ENCODE data around the gene ABCF2.
A peak's percentile ranks its signal among the peaks of the same experiment; 100 is the strongest.

ABCF2 gene

DNA sequence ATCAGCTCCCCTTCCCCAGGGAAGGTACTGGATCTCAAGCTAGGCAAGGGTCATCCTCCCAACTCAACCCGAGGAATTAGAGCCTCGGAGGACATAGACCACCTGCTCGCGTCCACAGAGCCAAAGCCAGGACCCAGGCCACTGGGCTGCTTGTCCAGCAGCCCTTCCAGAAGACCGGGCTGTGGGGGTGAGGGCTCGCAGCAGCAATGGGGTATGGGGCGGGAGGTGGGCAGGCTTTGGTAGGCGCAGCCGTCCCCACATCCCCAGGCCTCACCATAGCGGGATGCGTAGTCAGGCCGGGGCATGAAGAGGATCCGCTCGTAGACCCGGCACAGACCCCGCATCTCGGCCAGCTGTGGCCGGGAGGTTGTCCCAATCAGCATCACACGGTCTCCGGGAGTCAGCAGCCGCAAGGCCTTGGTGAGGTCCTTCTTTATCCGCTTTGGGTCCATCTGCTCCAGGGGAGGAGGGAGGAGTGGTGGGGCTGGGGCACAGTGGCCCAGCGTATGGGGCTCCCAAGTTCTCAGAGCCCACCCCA, 34.9 kb downstream of the ABCF2 start:
- DNase-seq: no peak

DNA sequence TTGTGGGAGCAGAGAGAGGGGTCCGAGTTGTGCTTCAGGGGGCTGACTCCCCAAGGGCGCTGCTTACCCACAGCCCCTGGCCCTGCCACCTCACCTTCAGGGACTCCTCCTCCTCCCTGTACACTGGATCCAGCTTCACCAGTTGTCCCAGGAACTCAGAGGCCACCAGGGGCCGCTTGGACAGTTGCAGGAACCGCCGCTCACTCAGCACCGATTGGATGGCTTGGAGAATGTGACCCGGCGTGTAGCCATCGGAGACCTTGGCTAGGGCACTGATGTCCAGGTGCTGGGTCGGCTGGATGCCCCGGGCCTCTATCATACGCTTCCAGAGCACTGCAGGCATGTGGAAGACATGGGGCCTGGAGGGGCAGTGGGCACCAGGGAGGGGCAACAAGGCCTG, 35.5 kb downstream of the ABCF2 start:
- DNase-seq: no peak

DNA sequence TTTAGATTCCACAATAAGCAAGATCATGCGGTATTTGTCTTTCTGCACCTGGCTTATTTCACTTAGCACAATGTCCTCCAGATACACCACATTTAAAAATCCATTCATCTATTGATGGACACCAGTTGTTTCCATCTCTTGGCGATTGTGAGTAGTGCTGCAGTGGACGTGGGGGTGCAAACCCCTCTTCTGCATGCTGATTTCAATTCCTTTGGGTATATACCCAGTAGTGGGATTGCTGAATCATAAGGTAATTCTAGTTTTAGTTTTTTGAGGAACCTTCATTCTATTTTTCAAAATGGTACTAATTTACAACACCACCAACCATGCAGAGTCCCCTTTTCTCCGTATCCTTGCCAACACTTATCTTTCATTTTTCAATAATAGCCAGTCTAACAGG, 38.0 kb downstream of the ABCF2 start:
- DNase-seq: no peak

DNA sequence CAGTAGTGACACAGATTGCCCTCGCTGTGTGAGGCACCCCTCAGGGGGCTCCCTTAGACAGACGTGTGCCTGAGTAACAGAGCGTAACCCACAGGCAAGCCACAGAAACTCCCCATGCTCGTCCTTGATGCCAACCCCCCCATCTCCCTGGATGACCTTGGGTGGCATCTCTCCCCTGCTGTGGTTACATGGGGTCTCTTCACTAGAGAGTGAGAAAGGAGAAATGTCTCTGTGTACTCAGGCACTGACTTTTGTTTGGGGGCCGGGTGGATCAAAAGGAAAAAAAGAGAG, 38.8 kb downstream of the ABCF2 start:
- DNase-seq: no peak

DNA sequence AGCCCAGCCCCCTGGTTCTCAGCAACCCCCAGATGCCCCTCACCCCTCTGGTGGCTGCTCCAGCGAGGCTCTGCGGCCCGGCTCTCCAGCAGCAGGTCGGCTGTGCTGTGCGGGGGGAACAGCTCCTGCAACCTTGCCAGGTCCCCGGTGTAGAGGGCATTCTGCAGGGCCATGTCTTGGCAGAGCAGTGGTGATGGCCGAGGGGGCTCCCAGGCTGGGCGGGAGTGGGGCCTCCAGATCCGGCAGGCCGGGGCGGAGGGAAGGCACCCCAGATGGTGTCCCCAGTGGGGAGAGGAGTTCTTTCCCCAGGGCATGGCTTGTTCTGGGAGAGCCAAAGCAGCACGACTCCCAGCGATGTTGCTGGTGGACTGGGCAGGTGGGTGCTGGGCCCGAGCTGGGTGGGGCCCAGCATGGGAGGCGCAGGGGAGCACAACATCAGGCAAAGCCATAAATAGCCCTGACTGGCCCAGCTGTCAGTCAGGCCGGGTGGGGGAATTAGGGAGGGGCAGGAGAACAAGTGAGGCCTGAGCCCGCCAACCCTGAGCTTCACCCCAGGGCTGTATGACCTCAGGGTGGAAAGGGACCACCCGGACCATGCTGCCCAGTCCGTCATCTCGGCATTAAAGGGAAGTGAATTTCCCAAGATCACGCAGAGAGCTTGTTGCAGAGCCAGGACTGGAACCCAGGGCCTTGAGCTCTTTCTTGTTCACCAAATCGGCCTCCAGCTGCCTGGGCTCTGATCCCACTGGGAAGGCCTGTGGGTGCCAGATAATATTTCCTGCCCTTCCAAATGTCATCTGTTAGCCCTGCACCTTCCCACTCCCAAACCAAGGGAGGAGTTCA, 39.4 kb downstream of the ABCF2 start:
- no peak for DNase-seq

DNA sequence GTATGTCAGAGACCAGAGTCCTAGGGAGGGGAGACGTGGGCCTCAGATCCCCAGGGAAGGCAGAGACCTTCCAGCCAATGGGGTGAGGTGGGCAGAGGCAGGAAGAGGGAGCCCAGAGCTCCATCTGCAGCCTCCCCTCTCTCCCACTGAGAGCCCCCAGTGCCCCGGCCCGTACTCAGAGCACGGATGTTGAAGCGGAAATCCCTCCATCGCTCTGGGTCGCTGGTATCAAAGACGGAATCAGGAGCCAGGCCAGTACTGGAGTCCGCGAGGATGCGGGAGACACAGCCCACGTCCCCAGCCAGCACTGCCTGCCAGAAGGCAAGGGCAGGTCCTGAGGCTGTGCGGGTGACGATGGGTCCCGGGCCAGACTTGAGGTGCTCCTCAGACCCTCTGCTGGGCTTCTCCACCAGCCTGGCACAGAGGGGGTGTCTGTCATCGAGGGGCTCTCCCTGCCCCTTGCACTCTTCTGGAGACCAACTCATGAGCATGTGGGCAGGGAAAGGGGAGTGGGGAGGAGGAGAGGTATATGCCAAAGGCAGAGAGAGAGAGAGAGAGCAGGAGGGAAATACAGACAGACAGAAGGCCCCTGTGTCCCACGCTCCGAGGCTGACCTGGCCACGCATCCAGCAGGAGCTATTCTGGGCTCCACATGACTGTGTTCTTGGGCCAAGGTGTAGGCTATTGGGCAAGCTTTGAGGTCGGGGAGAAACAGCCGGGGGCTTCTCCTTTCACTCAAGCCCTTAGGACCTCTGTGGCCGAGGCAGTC, 40.2 kb downstream of the ABCF2 start, which contains the start of gene ASB10:
Gene ASB10, minus strand, starts transcription at position 611 of the 769 bp plus-strand sequence. Its CDS starts 120 bp downstream, at position 491.
- no peak for DNase-seq

DNA sequence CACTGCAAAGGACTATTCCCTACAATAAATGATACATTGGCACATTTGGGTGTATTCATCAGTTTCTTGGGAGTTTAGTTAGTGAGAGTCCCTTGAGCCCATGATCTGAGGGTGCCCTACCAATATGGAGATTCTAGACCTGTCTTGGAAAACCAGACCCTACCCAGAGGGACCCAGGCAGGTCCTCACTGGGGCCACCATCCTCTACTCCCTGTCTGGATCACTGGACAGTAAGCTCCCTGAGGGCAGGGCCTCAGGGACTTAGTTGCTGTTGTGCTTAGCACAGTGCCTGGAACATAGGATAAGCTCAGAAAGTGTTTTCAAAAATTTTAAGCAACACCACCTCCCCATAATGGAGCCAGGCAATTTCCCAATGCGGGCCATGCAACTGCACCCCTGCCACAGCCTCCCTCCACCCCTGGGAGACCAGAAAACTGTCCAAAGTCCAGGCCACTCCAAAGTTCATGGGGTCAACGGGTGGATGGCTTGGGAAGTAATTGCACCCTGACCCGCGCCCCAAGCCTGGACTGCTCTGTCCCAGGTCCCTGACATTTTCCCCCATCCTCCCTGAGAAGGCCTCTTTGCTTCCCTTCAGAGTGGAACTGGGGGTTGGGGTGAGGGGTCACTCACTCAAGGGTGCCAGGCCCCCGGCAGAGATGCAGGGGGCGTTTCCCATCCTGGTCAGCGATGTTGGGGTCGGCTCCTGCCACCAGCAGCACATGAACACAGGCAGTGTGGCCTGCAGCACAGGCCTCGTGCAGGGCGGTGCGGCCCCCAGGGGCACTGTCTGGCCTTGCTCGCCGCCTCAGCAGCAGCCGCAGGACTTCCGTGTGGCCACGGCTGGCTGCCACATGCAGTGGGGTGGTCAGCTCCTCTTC, 41.0 kb downstream of the ABCF2 start:
- DNase-seq: no peak

DNA sequence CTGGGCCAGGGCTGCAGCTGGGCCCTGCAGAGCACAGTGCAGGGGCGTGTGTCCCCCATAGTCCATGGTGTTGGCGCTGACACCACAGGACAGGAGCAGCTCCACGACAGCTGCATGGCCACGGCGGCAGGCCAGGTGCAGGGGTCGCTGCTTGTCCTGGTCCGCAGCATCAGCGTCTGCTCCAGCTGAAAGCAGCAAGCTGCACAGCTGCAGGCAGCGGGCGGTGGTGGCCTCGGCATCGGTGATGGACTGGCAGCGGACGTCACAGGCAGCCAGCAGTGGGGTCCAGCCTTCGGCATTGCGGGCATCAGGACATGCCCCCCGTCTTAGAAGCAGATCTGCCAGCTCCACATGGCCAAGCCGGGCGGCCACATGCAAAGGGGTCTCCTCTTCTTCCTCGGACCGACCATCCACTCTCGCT, 46.0 kb downstream of the ABCF2 start:
- no peak for DNase-seq

DNA sequence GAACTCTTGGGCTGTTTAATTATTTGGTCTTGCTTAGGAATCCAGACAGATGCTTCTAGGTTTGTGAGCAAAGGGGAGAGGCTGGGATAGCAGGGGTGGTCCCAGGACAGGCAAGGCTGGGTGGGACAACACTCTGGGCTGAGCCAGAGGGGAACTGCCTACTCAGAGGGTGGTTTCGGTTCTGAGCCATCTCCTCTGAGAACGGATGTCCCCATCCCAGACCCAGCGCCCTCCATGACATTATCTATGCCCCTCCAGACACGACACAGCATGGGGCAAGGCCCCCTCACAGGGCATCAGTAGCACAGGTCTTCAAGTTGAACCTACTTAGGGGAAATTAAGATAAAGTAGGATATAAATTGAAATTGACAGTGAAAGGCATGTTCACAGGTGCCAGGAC, 47.1 kb downstream of the ABCF2 start:
- no peak for DNase-seq

DNA sequence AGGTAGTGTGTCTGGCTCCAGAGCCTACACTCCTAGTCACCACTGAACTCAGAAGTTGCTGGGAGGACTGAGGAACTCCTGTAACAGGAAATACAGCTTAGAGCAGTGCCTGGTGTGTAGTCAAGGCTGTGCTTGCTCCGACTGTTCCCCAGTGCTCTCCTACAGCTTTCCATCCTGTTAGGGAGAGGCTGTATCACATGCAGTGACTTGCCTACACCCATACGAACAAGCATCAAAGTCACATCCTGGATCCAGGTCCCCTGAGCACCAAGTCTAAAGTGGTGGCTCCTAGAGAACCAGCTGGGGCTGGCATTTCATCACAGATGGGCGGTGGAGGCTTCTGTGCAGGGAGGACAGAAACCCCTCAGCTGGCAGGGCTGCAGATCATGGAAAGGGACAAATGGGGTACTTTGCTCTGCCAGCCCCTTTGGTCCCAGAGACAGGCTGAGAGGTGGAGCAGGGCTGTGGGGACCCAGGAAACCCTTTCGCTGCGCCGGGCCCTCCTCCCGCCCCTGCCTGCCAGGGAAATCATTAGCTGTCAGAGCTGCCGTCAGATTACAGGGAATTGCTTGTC, 47.6 kb downstream of the ABCF2 start:
- DNase-seq: no peak

DNA sequence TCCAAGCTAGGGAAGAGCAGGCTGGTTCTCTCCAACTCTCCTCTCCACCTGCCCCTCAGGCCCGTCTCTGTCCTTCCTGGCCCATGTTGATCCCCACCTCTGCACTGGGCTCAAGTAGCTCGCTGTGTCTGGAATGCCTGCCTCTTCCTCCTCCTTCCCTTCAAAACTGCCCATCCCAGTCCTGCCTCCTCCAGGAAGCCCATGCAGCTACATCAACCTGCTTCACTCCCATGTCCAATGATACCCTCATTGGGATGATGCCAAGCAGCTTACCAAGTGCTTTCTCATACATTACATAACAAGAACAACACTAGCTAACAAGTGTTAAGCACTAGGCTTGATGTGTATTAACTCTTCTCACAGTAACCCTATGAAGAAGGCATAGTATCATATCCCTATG, 48.2 kb downstream of the ABCF2 start:
- DNase-seq: no peak

DNA sequence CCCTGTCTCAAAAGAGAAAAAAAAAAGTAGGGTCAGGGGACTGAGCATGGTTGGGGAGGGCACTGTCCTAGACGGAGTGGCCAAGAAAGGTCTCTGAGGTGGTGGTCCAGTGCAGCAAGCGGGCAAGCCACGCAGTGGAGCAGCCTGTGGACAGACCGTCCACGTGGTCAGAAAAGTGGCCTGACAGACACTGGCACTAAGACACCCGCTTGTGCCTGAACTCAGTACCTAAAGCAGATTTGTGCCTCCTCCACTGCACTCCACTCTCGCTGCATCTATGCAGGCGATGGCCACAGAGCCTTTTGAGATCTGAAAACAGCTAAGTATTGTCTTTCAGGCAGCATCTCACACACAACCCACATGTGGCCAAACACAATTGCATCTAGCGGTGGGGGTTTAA, 48.8 kb downstream of the ABCF2 start:
- DNase-seq: no peak

DNA sequence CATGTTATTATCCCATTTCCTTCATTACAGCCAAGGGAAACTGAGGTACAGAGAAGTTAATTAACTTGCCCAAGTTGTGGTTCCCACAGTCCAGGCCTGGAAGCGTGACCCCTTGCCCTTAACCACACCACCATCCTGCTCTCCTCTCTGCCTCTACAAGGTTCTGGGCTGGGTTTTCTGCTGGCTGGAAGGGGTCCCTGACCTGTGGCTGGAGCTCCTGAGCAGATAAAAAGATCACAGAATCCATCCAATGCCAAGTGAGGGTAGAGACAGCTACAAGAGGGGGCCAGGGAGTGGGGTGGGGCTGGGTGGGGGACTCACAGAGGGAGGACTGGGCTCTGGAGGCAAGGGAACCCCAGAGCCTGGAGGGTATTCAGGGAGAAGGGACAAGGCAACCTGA, 49.7 kb downstream of the ABCF2 start:
- DNase-seq: no peak

DNA sequence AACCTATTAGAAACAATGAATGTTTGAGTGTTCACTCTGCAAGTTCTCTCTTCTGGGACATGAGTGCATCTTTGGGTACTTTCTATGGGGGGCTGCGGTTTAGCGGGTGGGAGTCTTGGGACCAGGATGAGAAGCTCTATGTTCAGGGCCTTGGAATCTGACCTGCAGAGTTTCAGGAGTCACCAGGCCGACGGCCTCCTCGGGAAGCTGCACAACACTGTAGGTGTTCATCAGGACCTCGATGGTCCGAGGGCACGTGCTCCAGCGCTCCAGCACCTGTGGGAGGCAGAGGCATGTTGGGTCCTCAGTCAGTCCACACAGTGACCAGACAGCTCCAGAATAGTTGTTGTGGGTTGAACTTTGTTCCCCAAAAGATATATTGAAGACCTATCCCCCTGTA, 50.6 kb downstream of the ABCF2 start:
- no peak for DNase-seq

DNA sequence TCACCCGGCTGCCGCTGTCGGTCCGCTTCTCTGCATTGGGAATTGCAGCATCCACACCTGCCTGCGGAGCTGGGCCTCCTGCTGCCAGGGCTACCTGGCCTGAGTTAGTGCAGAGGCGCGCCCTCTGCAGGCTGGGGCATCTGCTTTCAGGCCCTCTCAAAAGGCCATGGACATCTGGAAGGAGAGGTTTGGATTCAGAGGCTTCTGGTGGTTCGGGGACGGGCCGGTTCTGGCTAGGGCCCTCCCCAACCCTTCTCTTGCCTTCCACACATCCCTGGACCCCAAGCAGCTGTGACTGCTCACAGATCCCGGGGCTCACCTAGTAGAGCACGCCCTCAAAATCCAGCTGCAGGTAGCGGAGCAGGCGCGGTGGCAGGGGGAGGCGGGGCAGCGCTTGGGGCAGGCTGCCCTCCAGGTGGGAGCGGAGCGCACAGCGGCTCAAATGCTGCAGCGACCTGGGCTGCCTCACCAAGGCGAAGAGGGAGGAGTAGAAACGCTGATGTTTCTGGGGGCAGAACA, 51.2 kb downstream of the ABCF2 start:
- DNase-seq: no peak

DNA sequence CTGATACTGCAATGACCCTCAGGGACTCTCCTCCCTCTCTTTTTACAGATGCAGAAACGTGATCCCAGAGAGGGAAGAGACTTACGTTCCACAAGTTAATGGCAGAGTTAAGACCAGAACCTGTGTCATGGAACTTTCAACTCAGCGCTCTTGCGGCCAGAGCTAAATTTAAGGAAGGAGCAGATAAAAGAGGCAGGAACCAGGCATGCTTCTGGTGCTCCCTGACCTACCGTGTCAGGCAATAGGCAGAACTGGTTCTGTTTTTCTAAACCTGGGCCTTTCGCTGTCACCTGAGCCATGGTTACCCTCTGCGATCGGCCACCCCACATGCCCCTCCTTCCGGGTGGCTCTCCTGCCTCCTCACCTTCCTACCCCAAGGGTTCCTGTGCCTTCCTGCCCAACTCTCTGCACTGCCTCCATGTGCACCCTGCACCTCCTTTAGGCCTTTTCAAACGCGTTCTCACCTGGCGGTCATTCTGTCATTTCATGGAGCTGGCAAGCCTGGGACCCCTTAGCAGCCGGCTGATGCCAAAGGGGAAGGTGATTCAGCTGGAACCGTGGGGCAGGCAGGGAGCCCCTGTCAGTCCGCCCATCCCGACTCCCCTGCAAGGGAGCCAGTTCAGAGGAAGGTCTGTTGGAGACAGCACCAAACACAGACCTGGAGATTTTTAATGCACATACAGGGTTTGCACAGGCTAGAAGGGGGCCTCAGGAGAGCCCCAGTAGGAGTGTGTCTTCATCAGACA, 51.8 kb downstream of the ABCF2 start:
- DNase-seq: no peak

DNA sequence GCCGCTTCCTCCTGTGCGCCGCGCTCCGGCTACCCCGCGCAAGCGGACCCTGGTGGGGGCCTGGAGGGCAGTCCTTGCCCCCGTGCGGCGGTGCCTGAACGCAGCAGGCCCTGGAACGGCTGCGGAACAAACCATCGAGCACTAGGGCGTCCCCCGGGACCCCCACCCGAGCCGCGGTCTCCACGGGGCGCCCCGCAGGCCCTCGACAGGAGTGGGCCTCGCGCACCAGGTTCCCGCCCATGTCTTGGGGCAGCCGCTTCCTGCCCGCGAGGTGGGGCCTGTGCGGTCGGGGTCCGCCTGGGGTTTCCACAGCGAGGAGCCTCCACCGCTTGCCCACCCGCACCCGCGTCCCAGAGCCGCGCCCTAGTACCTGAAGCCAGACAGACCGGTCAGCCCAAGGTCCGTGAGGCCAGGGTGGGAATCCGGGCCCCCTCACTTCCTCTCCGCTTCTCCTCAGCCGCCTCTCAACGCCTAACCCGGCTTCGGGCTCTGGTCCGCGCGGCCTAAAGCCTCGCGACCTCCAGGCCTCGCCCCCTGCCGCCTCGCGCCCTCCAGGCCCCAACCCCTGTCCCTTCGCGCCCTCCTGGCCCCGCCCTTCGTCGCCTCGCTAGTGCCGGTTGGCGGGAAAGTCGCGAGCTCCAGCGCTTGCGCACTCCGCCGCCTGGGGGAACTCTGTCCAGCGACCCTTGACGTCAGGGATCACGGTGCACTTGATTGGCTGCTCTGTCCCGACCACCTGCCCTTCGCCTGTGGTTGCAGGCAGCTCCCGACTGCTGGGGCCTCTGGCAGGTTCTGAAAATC, 52.6 kb downstream of the ABCF2 start:
- DNase-seq: no peak

DNA sequence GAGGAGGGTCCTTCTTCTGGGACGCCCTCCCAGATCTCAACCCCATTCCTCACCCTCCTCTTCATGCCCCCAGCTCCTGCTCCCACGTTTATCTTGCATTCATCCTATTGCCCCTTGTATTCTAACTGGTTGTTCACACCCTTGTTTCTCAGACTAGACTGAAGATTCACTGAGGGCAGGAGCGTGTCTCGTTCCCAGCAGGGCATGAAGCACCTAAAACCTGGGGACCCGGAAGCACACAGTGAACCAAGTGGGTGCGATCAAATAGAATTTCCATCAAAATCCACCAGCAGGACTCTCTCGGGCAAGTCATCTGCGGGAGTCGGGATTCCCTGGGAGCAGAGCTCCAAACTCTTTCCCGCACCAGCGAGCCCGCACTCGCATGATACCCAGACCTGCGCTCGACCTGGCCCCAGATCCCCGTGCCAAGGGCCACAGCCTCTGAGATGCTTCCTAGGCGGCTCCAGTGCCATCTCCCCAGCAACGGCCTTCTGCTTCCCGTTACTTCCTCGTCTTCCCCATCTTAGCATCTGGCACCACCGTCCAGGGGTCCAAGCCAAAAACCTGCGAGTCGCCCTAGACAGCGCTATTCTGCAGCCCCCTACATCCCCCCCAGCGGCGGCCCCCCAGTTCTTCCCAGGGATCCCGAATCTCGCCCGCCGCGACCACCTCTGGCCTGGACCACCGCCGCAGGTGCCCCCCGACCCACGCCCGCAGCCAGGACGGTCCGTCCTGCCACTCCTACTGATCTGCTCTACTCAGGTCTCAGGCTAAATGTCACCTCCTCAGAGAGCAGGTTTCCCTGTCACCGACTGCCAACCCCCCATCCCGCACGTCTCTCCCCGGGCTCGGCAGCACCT, 53.4 kb downstream of the ABCF2 start:
- no peak for DNase-seq

DNA sequence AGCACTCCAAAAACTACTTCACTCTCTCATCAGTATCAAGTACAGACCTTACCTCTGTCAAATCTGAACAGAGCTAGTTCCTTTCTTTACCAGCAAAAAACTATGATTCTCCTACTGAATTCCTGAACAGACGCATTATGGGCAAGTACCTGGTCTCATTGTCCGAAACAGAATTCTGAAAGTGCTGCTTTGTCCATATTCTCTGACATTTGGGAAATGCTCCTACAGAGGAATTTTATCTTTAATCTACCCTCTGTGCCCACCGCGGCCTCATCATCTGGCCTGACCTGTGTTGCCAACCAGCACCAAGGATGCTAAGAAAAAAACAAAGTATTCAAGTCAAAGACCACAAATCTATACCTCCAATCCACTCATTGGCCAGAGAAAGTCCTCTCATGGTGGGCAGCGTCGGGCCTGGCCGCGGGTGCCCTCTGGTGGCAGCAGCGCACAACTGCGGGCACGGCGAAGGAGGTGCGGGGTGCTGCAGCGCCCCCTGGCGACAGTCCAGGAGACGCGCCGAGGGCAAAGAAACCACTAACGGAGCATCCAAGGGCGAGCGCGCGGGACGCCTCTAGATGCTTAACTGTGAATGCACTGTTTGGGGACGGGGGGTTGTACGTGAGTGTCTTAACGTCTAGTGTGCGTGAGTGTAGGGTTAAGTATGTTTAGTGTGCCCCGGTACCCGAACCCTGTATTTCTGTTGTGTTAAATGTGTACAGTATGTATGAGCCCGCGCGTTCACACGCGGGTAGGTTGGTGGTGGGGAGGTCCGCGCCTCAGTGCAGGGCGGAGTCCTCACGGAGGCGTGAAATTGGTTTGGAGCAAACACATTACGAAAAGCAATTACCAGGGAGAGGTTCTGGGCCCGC, 54.5 kb downstream of the ABCF2 start:
- DNase-seq: peak; percentile 37 to 43

Data from SHP77 (cell line).